Bronchial epithelial cell (primary cell): Measurements from ENCODE around the gene MS4A10. TPM values are rescaled to one million over a fixed set of nuclear protein-coding genes. Genes with fewer than 3 reads are reported as not detected.

ENCODE experiments used
- DNase-seq: peaks from one replicate; pipeline ENCODE4 v3.0.0-alpha.2; 2010; ENCODE audit warnings: low read depth
- FAIRE-seq: peaks from 2 replicates; lab custom pipeline; 2011; peaks lifted over from hg19 to GRCh38; lab: Jason Lieb, UNC
- H3K27me3 ChIP-seq: 2 replicates; pipeline ENCODE4 v1.5.1; 2011; ENCODE audit warnings: low read length; ENCODE audit not compliant: control insufficient read depth, insufficient read depth
- H3K36me3 ChIP-seq: 2 replicates; pipeline ENCODE4 v1.5.1; 2011; ENCODE audit warnings: low read length; ENCODE audit not compliant: control insufficient read depth, insufficient read depth
- H3K4me3 ChIP-seq: 2 replicates; pipeline ENCODE4 v1.5.1; 2011; ENCODE audit warnings: mild to moderate bottlenecking, low read depth, low read length, control low read depth
- total RNA-seq: library from RNA; depleted of rRNA; stranded (reverse); fragments of >200 nt; gene quantifications from 2 replicates; pipeline ENCODE4 v1.2.1, GENCODE V29; 2014
- TF ChIP-seq, protein P1 (sequence below): IDR thresholded peaks from 2 replicates; pipeline ENCODE4 v1.5.1; 2011; ENCODE audit warnings: mild to moderate bottlenecking, moderate library complexity, low read length, control low read depth, inconsistent platforms; ENCODE audit not compliant: insufficient read depth, severe bottlenecking

The MS4A10 gene
- total RNA-seq, 1 donor from 2014 or later: not detected

DNA sequence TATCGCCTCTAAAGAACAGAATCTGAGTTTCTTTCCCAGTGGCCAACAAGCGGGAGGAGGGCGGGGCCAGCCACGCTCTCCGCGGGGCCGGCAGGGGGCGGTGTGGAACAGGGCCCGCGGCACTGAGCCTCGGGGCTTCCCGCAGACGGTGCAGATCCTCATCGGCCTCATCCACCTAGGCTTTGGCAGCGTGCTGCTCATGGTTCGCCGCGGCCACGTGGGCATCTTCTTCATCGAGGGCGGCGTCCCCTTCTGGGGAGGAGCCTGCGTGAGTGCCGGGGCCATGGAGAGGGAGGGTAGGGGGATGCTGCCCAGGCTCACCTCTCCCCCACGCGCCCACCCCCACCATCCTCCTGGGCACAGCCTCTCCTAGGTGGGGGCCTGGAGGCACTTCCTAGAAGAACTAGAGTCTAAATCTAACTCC lies 17.7 kb upstream of the MS4A10 start:
- H3K4me3 ChIP-seq: no peak overlapping the region

DNA sequence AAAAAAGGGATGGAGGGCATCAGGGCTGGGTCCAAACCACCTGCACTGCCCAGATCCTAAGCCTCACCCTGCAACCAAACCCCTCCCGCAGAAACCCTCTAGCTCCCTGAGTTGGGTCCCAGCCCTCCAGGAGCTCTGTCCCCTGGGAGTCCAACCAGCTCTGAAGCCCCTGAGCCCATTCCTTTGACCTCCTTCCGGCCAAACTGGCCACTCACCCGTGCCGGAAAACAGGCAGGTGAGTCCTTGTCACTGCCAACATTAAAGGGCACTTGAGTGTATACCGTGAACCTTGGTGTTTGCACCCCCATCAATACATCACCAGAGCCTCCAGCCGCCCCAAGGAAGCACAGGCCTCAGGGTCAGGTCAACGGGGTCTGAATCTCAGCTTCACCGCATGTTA lies 16.9 kb upstream of the MS4A10 start:
- Histone ChIP-seq H3K36me3 (no peaks in the 10 kb centered on the region), H3K27me3 (no peaks in the 10 kb centered on the region), H3K4me3 (no peak overlapping the region)
- FAIRE-seq: no peak
- TF ChIP-seq, protein P1, sequence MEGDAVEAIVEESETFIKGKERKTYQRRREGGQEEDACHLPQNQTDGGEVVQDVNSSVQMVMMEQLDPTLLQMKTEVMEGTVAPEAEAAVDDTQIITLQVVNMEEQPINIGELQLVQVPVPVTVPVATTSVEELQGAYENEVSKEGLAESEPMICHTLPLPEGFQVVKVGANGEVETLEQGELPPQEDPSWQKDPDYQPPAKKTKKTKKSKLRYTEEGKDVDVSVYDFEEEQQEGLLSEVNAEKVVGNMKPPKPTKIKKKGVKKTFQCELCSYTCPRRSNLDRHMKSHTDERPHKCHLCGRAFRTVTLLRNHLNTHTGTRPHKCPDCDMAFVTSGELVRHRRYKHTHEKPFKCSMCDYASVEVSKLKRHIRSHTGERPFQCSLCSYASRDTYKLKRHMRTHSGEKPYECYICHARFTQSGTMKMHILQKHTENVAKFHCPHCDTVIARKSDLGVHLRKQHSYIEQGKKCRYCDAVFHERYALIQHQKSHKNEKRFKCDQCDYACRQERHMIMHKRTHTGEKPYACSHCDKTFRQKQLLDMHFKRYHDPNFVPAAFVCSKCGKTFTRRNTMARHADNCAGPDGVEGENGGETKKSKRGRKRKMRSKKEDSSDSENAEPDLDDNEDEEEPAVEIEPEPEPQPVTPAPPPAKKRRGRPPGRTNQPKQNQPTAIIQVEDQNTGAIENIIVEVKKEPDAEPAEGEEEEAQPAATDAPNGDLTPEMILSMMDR: no peak
- DNase-seq: no peak

More for the DNA sequence above, 17.7 kb upstream of the MS4A10 start:
- H3K27me3 ChIP-seq: no peaks in the 10 kb centered on the region
- DNase-seq (no peak), FAIRE-seq (no peak)
- H3K36me3 ChIP-seq: no peaks in the 10 kb centered on the region
- TF ChIP-seq, protein P1: peak; percentile 26

DNA sequence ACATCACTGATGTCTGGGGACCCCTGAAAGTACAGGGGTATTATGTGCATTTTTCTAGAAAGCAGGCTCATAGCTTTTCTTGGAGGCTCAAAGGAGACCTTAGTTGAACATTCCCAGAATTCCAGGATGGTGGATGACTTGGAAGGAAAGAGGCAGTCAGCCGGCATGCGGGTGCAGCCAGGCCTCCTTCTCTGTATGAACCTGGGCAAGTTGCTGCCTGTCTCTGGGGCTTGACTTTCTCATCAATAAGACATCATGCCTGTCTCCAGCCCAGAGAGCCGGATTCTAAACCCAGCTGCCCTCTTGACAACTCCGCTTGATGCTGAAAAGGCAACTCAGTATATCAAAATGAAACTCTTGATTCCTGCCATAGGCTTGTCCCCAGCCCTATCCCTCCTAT lies 15.9 kb upstream of the MS4A10 start:
- no peak overlapping the region for H3K4me3 ChIP-seq
- DNase-seq (peak; percentile 65), FAIRE-seq (no peak)
- H3K36me3 ChIP-seq: no peaks in the 10 kb centered on the region
- TF ChIP-seq, protein P1: no peak
- no peaks in the 10 kb centered on the region for H3K27me3 ChIP-seq

DNA sequence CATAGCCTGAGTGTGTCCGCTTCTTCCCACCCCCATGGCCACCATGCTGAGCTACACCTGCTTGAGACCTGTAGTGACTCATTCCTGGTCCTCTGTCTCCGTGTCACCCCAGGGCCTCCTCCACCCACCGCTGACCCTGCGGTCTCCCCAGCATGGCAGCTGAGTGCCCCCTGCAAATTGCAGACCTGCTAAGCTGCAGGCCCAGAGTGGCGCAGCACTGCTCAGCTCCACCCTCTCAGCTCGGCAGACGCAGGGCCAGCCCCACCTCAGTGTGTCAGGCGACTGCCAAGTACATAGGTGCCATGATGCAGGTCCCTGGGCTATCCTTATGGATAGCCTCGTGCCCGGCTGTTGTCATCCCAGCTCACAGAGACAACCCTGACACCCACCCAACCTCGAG lies 15.3 kb upstream of the MS4A10 start:
- Histone ChIP-seq H3K27me3 (no peaks in the 10 kb centered on the region), H3K36me3 (no peaks in the 10 kb centered on the region), H3K4me3 (no peak overlapping the region)
- TF ChIP-seq, protein P1: no peak
- DNase-seq (no peak), FAIRE-seq (no peak)

DNA sequence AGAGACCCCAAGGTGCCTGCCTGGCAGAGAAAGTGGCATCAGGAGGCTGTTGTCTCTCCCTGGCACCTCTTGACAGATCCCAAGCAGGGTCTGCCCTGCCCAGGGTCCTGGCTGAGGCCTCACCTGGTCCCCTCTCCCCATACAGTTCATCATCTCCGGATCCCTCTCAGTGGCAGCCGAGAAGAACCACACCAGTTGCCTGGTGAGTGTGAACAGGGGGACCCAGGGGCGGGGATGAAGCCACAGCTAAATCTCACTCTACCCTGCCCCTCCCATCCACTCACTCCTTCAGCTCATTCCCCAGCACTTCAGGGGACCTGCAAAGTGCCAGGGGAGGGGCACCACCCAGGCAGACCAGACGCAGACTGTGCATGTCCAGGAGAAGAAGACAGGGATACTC lies 14.0 kb upstream of the MS4A10 start:
- no peaks in the 10 kb centered on the region for H3K27me3 ChIP-seq
- no peak for FAIRE-seq
- TF ChIP-seq, protein P1: no peak
- DNase-seq: no peak
- H3K36me3 ChIP-seq: no peaks in the 10 kb centered on the region
- H3K4me3 ChIP-seq: no peak overlapping the region

DNA sequence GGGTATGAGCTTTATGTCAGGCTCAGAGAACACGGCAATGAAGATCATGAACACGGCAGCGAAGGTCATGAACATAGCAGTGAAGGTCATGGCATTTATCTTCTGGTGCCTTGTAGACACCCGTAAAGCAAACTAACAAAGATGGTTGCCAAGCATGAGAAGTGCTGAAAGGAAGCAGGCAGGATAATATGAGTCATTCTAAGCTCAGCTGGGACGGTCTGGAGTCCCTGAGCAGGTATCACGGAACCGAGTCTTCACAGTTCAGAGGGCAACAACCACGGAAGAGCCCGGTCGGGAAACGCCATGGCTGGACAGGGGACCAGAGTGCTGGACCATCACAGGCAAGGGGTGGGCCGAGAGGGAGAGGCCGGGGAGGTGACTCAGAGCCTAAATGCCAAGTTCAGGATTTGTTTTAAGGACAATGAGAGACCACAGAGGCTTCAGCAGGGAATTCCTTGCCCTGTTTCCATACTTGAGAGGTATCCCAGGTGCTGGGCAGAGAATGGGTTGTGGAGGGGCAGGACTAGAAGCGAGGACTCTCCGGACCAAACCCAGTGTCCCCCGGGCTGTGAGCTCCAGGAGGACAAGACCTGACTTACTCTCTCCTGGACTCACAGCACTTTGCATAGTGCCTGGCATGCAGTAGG lies 13.1 kb upstream of the MS4A10 start:
- FAIRE-seq: no peak

More for the DNA sequence above, 13.1 kb upstream of the MS4A10 start:
- Histone ChIP-seq H3K36me3 (no peaks in the 10 kb centered on the region), H3K4me3 (no peak overlapping the region), H3K27me3 (no peaks in the 10 kb centered on the region)
- TF ChIP-seq, protein P1: no peak
- peak; percentile 25 for DNase-seq
